IMR-90 (cell line): ENCODE results near the gene ZNF292. TPM values are rescaled to one million over a fixed set of nuclear protein-coding genes. Genes with fewer than 3 reads are reported as not detected.

Experiments
- ATAC-seq: fragments of 200-7000 bp; cut with Tn5 transposase; 2 replicates; pipeline ENCODE4 v1.9.1; 2020; ENCODE audit warnings: low read depth, mild to moderate bottlenecking, moderate library complexity
- BruUV-seq: library from RNA; stranded (reverse); fragments of 400-500 nt; replicated peaks from 2 replicates; lab custom pipeline; 2021; lab: Mats Ljungman, UMichigan
- CTCF ChIA-PET: fragments of 300-600 bp; formaldehyde crosslinking; extraction: SDS; loops from one replicate; lab custom pipeline; 2021; ENCODE audit warnings: antibody characterized with exemption; lab: Yijun Ruan, JAX
- POLR2A ChIA-PET: fragments of 300-600 bp; sonication (Branson Sonifier 250); formaldehyde crosslinking; loops from one replicate; lab custom pipeline; 2022; ENCODE audit warnings: antibody characterized with exemption; ENCODE audit not compliant: unreplicated experiment; lab: Charles Lee
- DNase-seq: peaks from one replicate; pipeline ENCODE4 v3.0.0; 2013
- H2AFZ ChIP-seq: replicated peaks from 2 replicates; pipeline ENCODE3; 2013; ENCODE audit warnings: low read length, mild to moderate bottlenecking; ENCODE audit not compliant: poor library complexity
- H2AK5ac ChIP-seq: 2 replicates; pipeline ENCODE4 v1.6.1; 2013; ENCODE audit warnings: low read depth, low read length, inconsistent platforms
- H2AK9ac ChIP-seq: replicated peaks from 2 replicates; pipeline ENCODE3; 2013; ENCODE audit warnings: mild to moderate bottlenecking, low read depth, low read length, moderate library complexity; ENCODE audit not compliant: poor library complexity
- H2BK120ac ChIP-seq: 2 replicates; pipeline ENCODE4 v1.6.1; 2013; ENCODE audit warnings: low read depth, low read length, inconsistent platforms
- H2BK15ac ChIP-seq: 3 replicates; pipeline ENCODE4 v1.6.1; 2013; ENCODE audit warnings: low read depth, low read length, inconsistent platforms
- H2BK20ac ChIP-seq: 2 replicates; pipeline ENCODE4 v1.6.1; 2013; ENCODE audit warnings: low read depth, mild to moderate bottlenecking, inconsistent platforms, low read length, moderate library complexity
- H2BK5ac ChIP-seq: 2 replicates; pipeline ENCODE4 v1.6.1; 2013; ENCODE audit warnings: mild to moderate bottlenecking, low read depth, low read length, inconsistent platforms; ENCODE audit not compliant: poor library complexity, severe bottlenecking
- H3K14ac ChIP-seq: replicated peaks from 2 replicates; pipeline ENCODE4 v1.6.1; 2013; ENCODE audit warnings: low read depth, low read length, inconsistent platforms
- H3K18ac ChIP-seq: 2 replicates; pipeline ENCODE4 v1.6.1; 2013; ENCODE audit warnings: low read depth, low read length, control low read depth
- H3K23ac ChIP-seq: 2 replicates; pipeline ENCODE4 v1.6.1; 2013; ENCODE audit warnings: low read depth, low read length, inconsistent platforms
- H3K27ac ChIP-seq: 2 replicates; pipeline ENCODE4 v1.5.1; 2013; ENCODE audit warnings: mild to moderate bottlenecking, control low read depth, low read length; ENCODE audit not compliant: insufficient read depth
- H3K27me3 ChIP-seq: 2 replicates; pipeline ENCODE4 v1.6.1; 2013; ENCODE audit warnings: low read length; ENCODE audit not compliant: control insufficient read depth, insufficient read depth
- H3K36me3 ChIP-seq: 2 replicates; pipeline ENCODE4 v1.6.1; 2013; ENCODE audit warnings: low read length, mixed read lengths; ENCODE audit not compliant: control insufficient read depth, insufficient read depth
- H3K4ac ChIP-seq: 2 replicates; pipeline ENCODE4 v1.6.1; 2013; ENCODE audit warnings: low read depth, low read length, inconsistent platforms
- H3K4me1 ChIP-seq: 2 replicates; pipeline ENCODE4 v1.6.1; 2013; ENCODE audit warnings: low read length, mixed read lengths; ENCODE audit not compliant: control insufficient read depth, insufficient read depth
- H3K4me2 ChIP-seq: 2 replicates; pipeline ENCODE4 v1.6.1; 2013; ENCODE audit warnings: low read depth, mild to moderate bottlenecking, control low read depth, low read length, moderate library complexity
- H3K4me3 ChIP-seq: 2 replicates; pipeline ENCODE4 v1.5.1; 2013; ENCODE audit warnings: low read depth, mild to moderate bottlenecking, control low read depth, low read length, moderate library complexity; ENCODE audit not compliant: insufficient read depth
- H3K56ac ChIP-seq: 2 replicates; pipeline ENCODE4 v1.6.1; 2013; ENCODE audit warnings: low read length, inconsistent platforms; ENCODE audit not compliant: insufficient read depth; ENCODE audit errors: extremely low read depth
- H3K79me1 ChIP-seq, 2 experiments: 2 replicates each; pipeline ENCODE4 v1.6.1; 2013; ENCODE audit warnings: low read length in 2 of 2, inconsistent platforms in 1 of 2, low read depth in 1 of 2
- H3K9ac ChIP-seq: 2 replicates; pipeline ENCODE4 v1.6.1; 2013; ENCODE audit warnings: low read depth, low read length, control low read depth
- H3K9me1 ChIP-seq: 2 replicates; pipeline ENCODE4 v1.6.1; 2013; ENCODE audit warnings: low read length, inconsistent platforms; ENCODE audit not compliant: insufficient read depth
- H3K9me3 ChIP-seq: 2 replicates; pipeline ENCODE4 v1.6.1; 2013; ENCODE audit warnings: low read length; ENCODE audit not compliant: control insufficient read depth, insufficient read depth
- H4K20me1 ChIP-seq: 2 replicates; pipeline ENCODE4 v1.6.1; 2013; ENCODE audit warnings: low read length, inconsistent platforms; ENCODE audit not compliant: insufficient read depth
- H4K5ac ChIP-seq: 2 replicates; pipeline ENCODE4 v1.6.1; 2013; ENCODE audit warnings: mild to moderate bottlenecking, low read depth, low read length, control low read depth
- H4K8ac ChIP-seq, 2 experiments: 2 replicates each; pipeline ENCODE4 v1.6.1; 2013; ENCODE audit warnings: low read depth in 2 of 2, low read length in 2 of 2, control low read depth in 1 of 2, inconsistent platforms in 1 of 2
- H4K91ac ChIP-seq: 2 replicates; pipeline ENCODE4 v1.6.1; 2013; ENCODE audit warnings: low read depth, low read length, inconsistent platforms; ENCODE audit not compliant: insufficient read depth
- BHLHE40 ChIP-seq: fragments of 150-350 bp; IDR thresholded peaks from 2 replicates; pipeline ENCODE4 v1.6.1; 2016; ENCODE audit warnings: mild to moderate bottlenecking, low read depth, low read length
- CEBPB ChIP-seq: IDR thresholded peaks from 2 replicates; pipeline ENCODE4 v1.6.1; 2012; ENCODE audit warnings: low read depth, low read length, improper control_type of control experiment
- CHD1 ChIP-seq: IDR thresholded peaks from 2 replicates; pipeline ENCODE4 v1.6.1; 2012; ENCODE audit warnings: low read depth, low read length, improper control_type of control experiment
- FOS ChIP-seq: fragments of 150-350 bp; IDR thresholded peaks from 2 replicates; pipeline ENCODE4 v1.6.1; 2016; ENCODE audit warnings: low read depth, low read length
- MAFK ChIP-seq: IDR thresholded peaks from 2 replicates; pipeline ENCODE4 v1.6.1; 2012; ENCODE audit warnings: low read depth, low read length, improper control_type of control experiment
- MAZ ChIP-seq: IDR thresholded peaks from 2 replicates; pipeline ENCODE4 v1.6.1; 2012; ENCODE audit warnings: low read depth, mild to moderate bottlenecking, low read length, improper control_type of control experiment, moderate library complexity, borderline replicate concordance
- MXI1 ChIP-seq: IDR thresholded peaks from 2 replicates; pipeline ENCODE4 v1.6.1; 2012; ENCODE audit warnings: low read depth, mild to moderate bottlenecking, low read length, moderate library complexity, borderline replicate concordance
- NFE2L2 ChIP-seq: fragments of 150-350 bp; IDR thresholded peaks from 2 replicates; pipeline ENCODE4 v1.6.1; 2016; ENCODE audit warnings: low read depth, mild to moderate bottlenecking, low read length
- POLR2A ChIP-seq: IDR thresholded peaks from 2 replicates; pipeline ENCODE4 v1.6.1; 2012; ENCODE audit warnings: mild to moderate bottlenecking, low read depth, low read length
- RAD21 ChIP-seq: IDR thresholded peaks from 2 replicates; pipeline ENCODE4 v1.6.1; 2012; ENCODE audit warnings: low read length, improper control_type of control experiment
- RCOR1 ChIP-seq: IDR thresholded peaks from 2 replicates; pipeline ENCODE4 v1.6.1; 2012; ENCODE audit warnings: mild to moderate bottlenecking, low read length, improper control_type of control experiment; ENCODE audit not compliant: insufficient replicate concordance
- RFX5 ChIP-seq: IDR thresholded peaks from 2 replicates; pipeline ENCODE4 v1.8.0; 2012; ENCODE audit warnings: low read depth, mild to moderate bottlenecking, low read length, moderate library complexity
- SMC3 ChIP-seq: fragments of 150-350 bp; IDR thresholded peaks from 2 replicates; pipeline ENCODE4 v1.6.1; 2016; ENCODE audit warnings: low read depth, mild to moderate bottlenecking, antibody characterized with exemption, low read length, moderate library complexity
- WGBS, 2 experiments: methylation state at CpG; one replicate each; pipeline versions ENCODE4 v1.1.5 to v1.1.7; 2013; ENCODE audit warnings: missing lambda C conversion rate in 2 of 2; ENCODE audit not compliant: insufficient read length in 1 of 2; ENCODE audit errors: extremely low coverage in 2 of 2; 5-methylcytosine and 5-hydroxymethylcytosine counted together
- dilution Hi-C: fragments of 300-500 bp; cut with HindIII; formaldehyde crosslinking; loops from one replicate; pipeline ENCODE4 v1.14.3; 2018; ENCODE audit warnings: low sequenced_read_pairs; ENCODE audit not compliant: unreplicated experiment
- in situ Hi-C: fragments of 300-500 bp; cut with MboI; formaldehyde crosslinking; loops from 3 replicates; pipeline ENCODE4 v1.14.3; 2019; ENCODE audit warnings: low sequenced_read_pairs, inconsistent platforms, mixed read lengths
- intact Hi-C: fragments of 100-400 bp; cut with micrococcal nuclease; formaldehyde crosslinking; loops from 2 replicates; pipeline ENCODE4 v1.10.0; 2022
- polyA plus RNA-seq, 3 experiments: library from polyadenylated mRNA; depleted of rRNA; stranded (reverse); fragments of >200 nt; gene quantifications; 2 replicates each; pipeline ENCODE4 v1.2.3, GENCODE V29; 2012; ENCODE audit warnings: low replicate concordance in 1 of 3
- total RNA-seq: library from RNA; depleted of rRNA; stranded (reverse); fragments of >200 nt; gene quantifications from 2 replicates; pipeline ENCODE4 v1.2.3, GENCODE V29; 2012
- TF ChIP-seq, protein P1 (sequence below): fragments of 150-350 bp; IDR thresholded peaks from 2 replicates; pipeline ENCODE4 v1.6.1; 2017; ENCODE audit warnings: mild to moderate bottlenecking, antibody characterized with exemption, low read length, low read depth
- TF ChIP-seq, protein P2 (sequence below): fragments of 150-350 bp; IDR thresholded peaks from 2 replicates; pipeline ENCODE4 v1.6.1; 2016; ENCODE audit warnings: low read depth, mild to moderate bottlenecking, low read length, moderate library complexity, borderline replicate concordance
- TF ChIP-seq, protein P3 (sequence below): conservative IDR thresholded peaks from 2 replicates; pipeline ENCODE4 v1.5.1; 2012; ENCODE audit warnings: mild to moderate bottlenecking, low read depth, low read length, improper control_type of control experiment

The ZNF292 gene
- total and polyA plus RNA-seq, 2 of the 4 experiments (the other 2 are of a cell fraction): 5.5 to 28.3 TPM

DNA sequence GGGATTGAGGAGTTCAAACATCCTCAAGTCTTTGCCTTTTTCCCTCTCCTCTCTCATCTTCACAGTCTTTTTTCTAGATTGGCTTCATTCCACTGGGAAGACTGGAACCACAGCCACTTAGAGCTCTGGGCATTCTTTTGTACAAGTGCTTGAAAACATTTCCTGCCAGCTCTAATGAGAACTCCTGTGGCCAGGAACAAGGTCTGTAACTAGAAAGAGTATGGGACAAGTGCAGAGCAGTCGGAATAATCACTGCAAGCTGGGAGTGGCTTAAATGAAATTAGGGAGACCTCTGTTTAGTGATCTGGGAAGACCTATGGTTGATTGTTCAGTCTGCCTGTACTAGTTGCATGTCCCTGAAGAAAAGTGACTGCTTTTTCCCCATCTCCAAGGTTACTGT is 126.1 kb downstream of the ZNF292 start:
- Histone ChIP-seq H2AK9ac (no peak overlapping the region), H4K5ac (no peak overlapping the region), H2BK20ac (no peak overlapping the region), H4K91ac (no peak overlapping the region), H2BK5ac (no peak overlapping the region), H2AFZ (no peak overlapping the region), H2AK5ac (no peak overlapping the region), H3K14ac (no peak overlapping the region), H3K79me1 (no peaks in the 10 kb centered on the region), H3K9me3 (no peaks in the 10 kb centered on the region), H3K18ac (no peak overlapping the region), H4K20me1 (no peaks in the 10 kb centered on the region), H4K8ac (no peak overlapping the region), H3K4me2 (no peak overlapping the region), H3K9ac (no peak overlapping the region), H3K4me1 (no peaks in the 10 kb centered on the region), H3K4ac (no peak overlapping the region), H3K9me1 (no peaks in the 10 kb centered on the region), H3K56ac (no peak overlapping the region), H3K27ac (no peak overlapping the region), H2BK120ac (no peak overlapping the region), H3K36me3 (no peaks in the 10 kb centered on the region), H3K23ac (no peak overlapping the region), H2BK15ac (no peak overlapping the region), H3K27me3 (no peaks in the 10 kb centered on the region; the same call in 1 of the 2 replicates), H3K4me3 (no peak overlapping the region)
- in situ Hi-C loops (no loop called here), dilution Hi-C loops (no loop called here), intact Hi-C loops (no loop called here)
- DNase-seq: no peak
- ATAC-seq: no peak
- BruUV-seq: no TSS peak
- CTCF ChIA-PET: no interaction called here
- TF ChIP-seq, protein P1, sequence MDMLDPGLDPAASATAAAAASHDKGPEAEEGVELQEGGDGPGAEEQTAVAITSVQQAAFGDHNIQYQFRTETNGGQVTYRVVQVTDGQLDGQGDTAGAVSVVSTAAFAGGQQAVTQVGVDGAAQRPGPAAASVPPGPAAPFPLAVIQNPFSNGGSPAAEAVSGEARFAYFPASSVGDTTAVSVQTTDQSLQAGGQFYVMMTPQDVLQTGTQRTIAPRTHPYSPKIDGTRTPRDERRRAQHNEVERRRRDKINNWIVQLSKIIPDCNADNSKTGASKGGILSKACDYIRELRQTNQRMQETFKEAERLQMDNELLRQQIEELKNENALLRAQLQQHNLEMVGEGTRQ: no peak
- TF ChIP-seq POLR2A: no peak
- TF ChIP-seq CHD1: no peak
- no peak for TF ChIP-seq CEBPB
- TF ChIP-seq BHLHE40: no peak
- TF ChIP-seq MAFK: no peak
- TF ChIP-seq MXI1: no peak
- TF ChIP-seq RCOR1: no peak
- TF ChIP-seq FOS: no peak
- TF ChIP-seq, protein P2, sequence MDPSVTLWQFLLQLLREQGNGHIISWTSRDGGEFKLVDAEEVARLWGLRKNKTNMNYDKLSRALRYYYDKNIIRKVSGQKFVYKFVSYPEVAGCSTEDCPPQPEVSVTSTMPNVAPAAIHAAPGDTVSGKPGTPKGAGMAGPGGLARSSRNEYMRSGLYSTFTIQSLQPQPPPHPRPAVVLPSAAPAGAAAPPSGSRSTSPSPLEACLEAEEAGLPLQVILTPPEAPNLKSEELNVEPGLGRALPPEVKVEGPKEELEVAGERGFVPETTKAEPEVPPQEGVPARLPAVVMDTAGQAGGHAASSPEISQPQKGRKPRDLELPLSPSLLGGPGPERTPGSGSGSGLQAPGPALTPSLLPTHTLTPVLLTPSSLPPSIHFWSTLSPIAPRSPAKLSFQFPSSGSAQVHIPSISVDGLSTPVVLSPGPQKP: no peak
- TF ChIP-seq RFX5: no peak
- no peak for TF ChIP-seq RAD21
- no peak for TF ChIP-seq SMC3
- TF ChIP-seq NFE2L2: no peak
- TF ChIP-seq MAZ: no peak
- TF ChIP-seq, protein P3, sequence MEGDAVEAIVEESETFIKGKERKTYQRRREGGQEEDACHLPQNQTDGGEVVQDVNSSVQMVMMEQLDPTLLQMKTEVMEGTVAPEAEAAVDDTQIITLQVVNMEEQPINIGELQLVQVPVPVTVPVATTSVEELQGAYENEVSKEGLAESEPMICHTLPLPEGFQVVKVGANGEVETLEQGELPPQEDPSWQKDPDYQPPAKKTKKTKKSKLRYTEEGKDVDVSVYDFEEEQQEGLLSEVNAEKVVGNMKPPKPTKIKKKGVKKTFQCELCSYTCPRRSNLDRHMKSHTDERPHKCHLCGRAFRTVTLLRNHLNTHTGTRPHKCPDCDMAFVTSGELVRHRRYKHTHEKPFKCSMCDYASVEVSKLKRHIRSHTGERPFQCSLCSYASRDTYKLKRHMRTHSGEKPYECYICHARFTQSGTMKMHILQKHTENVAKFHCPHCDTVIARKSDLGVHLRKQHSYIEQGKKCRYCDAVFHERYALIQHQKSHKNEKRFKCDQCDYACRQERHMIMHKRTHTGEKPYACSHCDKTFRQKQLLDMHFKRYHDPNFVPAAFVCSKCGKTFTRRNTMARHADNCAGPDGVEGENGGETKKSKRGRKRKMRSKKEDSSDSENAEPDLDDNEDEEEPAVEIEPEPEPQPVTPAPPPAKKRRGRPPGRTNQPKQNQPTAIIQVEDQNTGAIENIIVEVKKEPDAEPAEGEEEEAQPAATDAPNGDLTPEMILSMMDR: no peak
- POLR2A ChIA-PET: no interaction called here
- no CpG with 5 or more reads among the region's 1 CpG for WGBS, 2 experiments
